H4 (cell line): ENCODE data around the gene SSMEM1. TPM values are rescaled to one million over a fixed set of nuclear protein-coding genes. Genes with fewer than 3 reads are reported as not detected.
A peak's percentile ranks its signal among the peaks of the same experiment; 100 is the strongest.
"Not testable (repeated sequence)": the region's sequence is repeated elsewhere in the genome, so short reads cannot be mapped to it uniquely, and the experiment has no call there.

Source experiments
- DNase-seq: peaks from one replicate; pipeline ENCODE4 v3.0.0-alpha.2; 2015; ENCODE audit warnings: low spot score
- total RNA-seq: library from RNA; depleted of rRNA; stranded (reverse); fragments of >200 nt; shearing (Covaris generic); gene quantifications from 2 replicates; pipeline ENCODE4 v1.2.3, GENCODE V29; 2014

The SSMEM1 gene
- total RNA-seq, 1 experiment from 2014 or later = not detected

GRCh38 chr7:130213828-130214227, 6.2 kb downstream of the SSMEM1 start:
- DNase-seq = no peak

- no peak for DNase-seq
Measured at GRCh38 chr7:130216025-130216424, 8.4 kb downstream of the SSMEM1 start.

- no peak for DNase-seq
Measured at GRCh38 chr7:130216750-130217149, 9.1 kb downstream of the SSMEM1 start.

GRCh38 chr7:130218806-130219620, 11.4 kb downstream of the SSMEM1 start:
- DNase-seq = no peak

- no peak for DNase-seq
Measured at GRCh38 chr7:130219871-130220270, 12.2 kb downstream of the SSMEM1 start.

GRCh38 chr7:130221746-130222145, 14.1 kb downstream of the SSMEM1 start:
- DNase-seq = no peak

- DNase-seq = no peak
Measured at GRCh38 chr7:130223646-130224045, 16.0 kb downstream of the SSMEM1 start.

GRCh38 chr7:130224210-130224609, 16.6 kb downstream of the SSMEM1 start:
- DNase-seq = no peak

- DNase-seq = not testable (repeated sequence)
Measured at GRCh38 chr7:130224923-130225322, 17.3 kb downstream of the SSMEM1 start.

GRCh38 chr7:130226333-130226732, 18.7 kb downstream of the SSMEM1 start:
- DNase-seq = no peak

GRCh38 chr7:130227883-130228575, 20.4 kb downstream of the SSMEM1 start:
- no peak for DNase-seq

GRCh38 chr7:130228840-130229502, 21.3 kb downstream of the SSMEM1 start:
- no peak for DNase-seq

GRCh38 chr7:130229981-130230380, 22.3 kb downstream of the SSMEM1 start:
- not testable (repeated sequence) for DNase-seq

GRCh38 chr7:130231792-130232191, 24.1 kb downstream of the SSMEM1 start:
- no peak for DNase-seq

- no peak for DNase-seq
Measured at GRCh38 chr7:130232209-130232608, 24.5 kb downstream of the SSMEM1 start.

GRCh38 chr7:130234078-130234477, 26.4 kb downstream of the SSMEM1 start:
- no peak for DNase-seq

- DNase-seq = not testable (repeated sequence)
Measured at GRCh38 chr7:130236361-130236760, 28.7 kb downstream of the SSMEM1 start.

GRCh38 chr7:130240240-130240639, 32.6 kb downstream of the SSMEM1 start:
- DNase-seq = no peak

GRCh38 chr7:130242198-130243014, 34.7 kb downstream of the SSMEM1 start:
- DNase-seq = peak; percentile 46

GRCh38 chr7:130243486-130243885, 35.8 kb downstream of the SSMEM1 start:
- DNase-seq = not testable (repeated sequence)

- DNase-seq = not testable (repeated sequence)
Measured at GRCh38 chr7:130246491-130246890, 38.8 kb downstream of the SSMEM1 start.

- not testable (repeated sequence) for DNase-seq
Measured at GRCh38 chr7:130248842-130249241, 41.2 kb downstream of the SSMEM1 start.
